ENCODE results near the gene PHF2.

The PHF2 gene

DNA sequence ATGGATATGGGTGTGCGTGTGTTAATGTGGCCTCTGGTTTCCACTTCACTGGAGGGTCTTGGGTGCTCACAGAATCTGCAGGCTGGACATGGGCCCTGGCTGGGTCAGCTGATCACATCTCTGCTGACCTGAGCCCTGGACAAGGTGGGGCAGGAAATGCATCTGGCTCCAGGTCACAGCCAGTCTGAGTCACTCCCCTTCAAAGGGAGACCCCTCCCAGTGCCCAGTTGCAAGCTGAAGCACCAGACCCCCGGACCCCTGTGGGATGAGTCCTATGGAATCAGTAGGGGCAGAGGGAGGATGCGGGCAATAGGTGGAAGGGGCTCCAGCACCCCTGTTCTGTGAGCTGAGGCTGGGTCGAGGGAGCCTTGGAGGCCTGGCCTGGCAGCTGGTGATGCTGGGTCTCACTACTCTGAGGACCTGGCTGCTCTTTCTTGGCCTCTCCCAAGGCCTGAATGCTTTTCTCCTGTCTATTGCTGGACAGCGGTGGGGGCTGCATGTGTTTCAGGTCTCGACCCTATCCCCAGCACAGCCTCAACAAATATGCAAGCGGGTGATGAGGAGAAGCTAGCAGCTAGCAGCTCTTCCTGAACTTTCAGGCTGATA lies 54.5 kb downstream of the PHF2 start:
- H3K27me3 ChIP-seq (ENCODE audit: control insufficient read depth in 3 of 3, insufficient read depth in 3 of 3, low read depth in 1 of 3, low read length in 3 of 3), result no peaks in the 10 kb centered on the region
- H2BK12ac ChIP-seq (ENCODE audit: low read length), result no peak overlapping the region
- no peak overlapping the region for H3K9ac ChIP-seq (ENCODE audit: low read depth, low read length, poor library complexity)
- H3K27ac ChIP-seq (replicated peaks; ENCODE audit: low read length), result no peak overlapping the region
- no CpG with 5 or more reads among the region's 7 CpGs for WGBS, 2 donors (ENCODE audit: extremely low coverage in 2 of 2, insufficient read length in 2 of 2, insufficient replicate concordance in 1 of 2)
- no peak for DNase-seq (ENCODE audit: low spot score)
- no peak overlapping the region for H3K23ac ChIP-seq (ENCODE audit: low read depth, low read length, poor library complexity)
- no peak overlapping the region for H2AFZ ChIP-seq (ENCODE audit: low read length)
- peak overlapping the region; percentile 35 for H3K18ac ChIP-seq (ENCODE audit: low read length)
- H3K4me1 ChIP-seq (ENCODE audit: control insufficient read depth in 2 of 2, insufficient read depth in 1 of 2, low read depth in 1 of 2, low read length in 2 of 2), result peaks cover 5% of the 10 kb centered on the region in 2 donors
- H3K14ac ChIP-seq (ENCODE audit: low read length), result no peak overlapping the region
- H3K4ac ChIP-seq (ENCODE audit: low read length), result no peak overlapping the region
- peaks cover 14 to 58% of the 10 kb centered on the region in 2 donors for H3K36me3 ChIP-seq (replicated peaks in 1 of 2; ENCODE audit: control insufficient read depth in 2 of 2, insufficient read depth in 2 of 2, low read length in 2 of 2)
- H2BK120ac ChIP-seq (ENCODE audit: low read depth, low read length), result no peak overlapping the region
- no peak overlapping the region for H4K8ac ChIP-seq (ENCODE audit: low read depth, low read length)
- peak overlapping the region; percentile 75 for H2BK5ac ChIP-seq (ENCODE audit: low read length)
- no peak overlapping the region for H3K4me2 ChIP-seq (ENCODE audit: insufficient read depth, low read length, poor library complexity, severe bottlenecking)
- H3K4me3 ChIP-seq (ENCODE audit: low read length in 2 of 2), result no peak overlapping the region
- peaks cover 12% of the 10 kb centered on the region for H3K79me1 ChIP-seq (ENCODE audit: low read depth, low read length)
- peaks cover 0 to 11% of the 10 kb centered on the region in 2 donors for H3K9me3 ChIP-seq (replicated peaks in 1 of 2; ENCODE audit: control insufficient read depth in 2 of 2, insufficient read depth in 1 of 2, low read depth in 1 of 2, low read length in 2 of 2)
- no peak overlapping the region for H2AK5ac ChIP-seq (ENCODE audit: low read depth, low read length)
- no peak overlapping the region for H2BK15ac ChIP-seq (ENCODE audit: low read length)
- no peak overlapping the region for H4K91ac ChIP-seq (ENCODE audit: low read depth, low read length, poor library complexity)

- Histone ChIP-seq H3K4me2 (ENCODE audit: insufficient read depth, low read length, poor library complexity, severe bottlenecking) (no peak overlapping the region), H2BK5ac (ENCODE audit: low read length) (no peak overlapping the region), H2BK12ac (ENCODE audit: low read length) (no peak overlapping the region), H4K8ac (ENCODE audit: low read depth, low read length) (no peak overlapping the region), H3K9ac (ENCODE audit: low read depth, low read length, poor library complexity) (no peak overlapping the region), H4K91ac (ENCODE audit: low read depth, low read length, poor library complexity) (no peak overlapping the region), H2BK15ac (ENCODE audit: low read length) (no peak overlapping the region), H3K36me3 (replicated peaks in 1 of 2; ENCODE audit: control insufficient read depth in 2 of 2, insufficient read depth in 2 of 2, low read length in 2 of 2) (peaks cover 28 to 85% of the 10 kb centered on the region in 2 donors), H3K4me1 (ENCODE audit: control insufficient read depth in 2 of 2, insufficient read depth in 1 of 2, low read depth in 1 of 2, low read length in 2 of 2) (peaks cover 5% of the 10 kb centered on the region in 2 donors), H2AFZ (ENCODE audit: low read length) (no peak overlapping the region), H3K79me1 (ENCODE audit: low read depth, low read length) (peaks cover 12% of the 10 kb centered on the region), H3K27ac (replicated peaks; ENCODE audit: low read length) (no peak overlapping the region), H3K4me3 (ENCODE audit: low read length in 2 of 2) (no peak overlapping the region), H3K18ac (ENCODE audit: low read length) (no peak overlapping the region), H3K9me3 (replicated peaks in 1 of 2; ENCODE audit: control insufficient read depth in 2 of 2, insufficient read depth in 1 of 2, low read depth in 1 of 2, low read length in 2 of 2) (peaks cover 10 to 21% of the 10 kb centered on the region in 2 donors), H3K23ac (ENCODE audit: low read depth, low read length, poor library complexity) (no peak overlapping the region), H3K27me3 (ENCODE audit: control insufficient read depth in 3 of 3, insufficient read depth in 3 of 3, low read depth in 1 of 3, low read length in 3 of 3) (no peaks in the 10 kb centered on the region), H2AK5ac (ENCODE audit: low read depth, low read length) (no peak overlapping the region), H3K4ac (ENCODE audit: low read length) (no peak overlapping the region), H2BK120ac (ENCODE audit: low read depth, low read length) (no peak overlapping the region), H3K14ac (ENCODE audit: low read length) (no peak overlapping the region)
- WGBS, 2 donors (ENCODE audit: extremely low coverage in 2 of 2, insufficient read length in 2 of 2, insufficient replicate concordance in 1 of 2), result no CpG with 5 or more reads among the region's 19 CpGs
- no peak for DNase-seq (ENCODE audit: low spot score)
These were observed 57.3 kb downstream of the PHF2 start for GRCh38 chr9:93633492-93634221.

DNA sequence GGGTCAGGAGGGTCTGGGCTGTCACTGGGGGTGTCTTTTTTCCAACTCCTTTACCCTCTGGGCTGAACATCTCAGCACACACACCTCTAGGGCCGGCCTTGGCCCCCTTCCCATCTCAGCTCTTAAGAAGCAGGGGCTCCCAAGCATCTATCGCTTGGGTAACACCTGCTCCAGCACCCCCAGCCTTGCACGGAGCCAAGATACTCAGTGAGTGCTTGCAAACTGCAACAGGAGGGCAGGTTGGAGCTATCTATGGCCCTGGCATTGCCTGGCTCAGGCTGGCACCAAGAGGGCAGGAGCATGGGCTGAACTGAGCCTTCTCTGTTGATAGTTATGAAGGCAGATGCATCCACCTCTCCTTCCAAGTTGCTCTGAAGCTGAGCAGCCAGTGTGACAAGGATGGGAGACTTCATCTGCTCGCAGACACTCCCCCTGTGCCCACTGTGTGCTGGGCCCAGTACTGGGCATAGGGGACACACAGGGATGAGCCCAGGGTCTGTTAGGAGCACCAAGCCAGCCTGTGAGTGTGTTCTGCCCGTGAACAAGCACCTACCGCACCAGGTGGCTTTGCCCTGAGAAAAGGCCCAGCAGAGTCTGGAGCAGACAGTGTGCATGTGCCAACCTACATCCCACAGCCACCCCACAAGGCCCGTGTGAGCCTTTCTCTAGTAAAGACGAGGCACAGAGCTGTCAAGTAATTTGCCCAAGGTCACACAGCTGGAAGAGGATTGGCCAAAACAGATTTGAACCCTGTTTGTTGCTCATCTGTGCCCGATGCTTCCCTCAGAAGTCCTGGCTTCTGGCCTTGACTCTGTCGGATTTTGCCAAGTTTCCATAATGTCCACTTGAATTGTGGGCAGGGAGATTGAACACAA lies 58.2 kb downstream of the PHF2 start:
- Histone ChIP-seq H3K18ac (ENCODE audit: low read length) (no peak overlapping the region), H2BK5ac (ENCODE audit: low read length) (no peak overlapping the region), H2AK5ac (ENCODE audit: low read depth, low read length) (no peak overlapping the region), H2BK15ac (ENCODE audit: low read length) (no peak overlapping the region), H3K23ac (ENCODE audit: low read depth, low read length, poor library complexity) (no peak overlapping the region), H3K36me3 (replicated peaks in 1 of 2; ENCODE audit: control insufficient read depth in 2 of 2, insufficient read depth in 2 of 2, low read length in 2 of 2) (peaks cover 29 to 89% of the 10 kb centered on the region in 2 donors), H2BK12ac (ENCODE audit: low read length) (no peak overlapping the region), H2AFZ (ENCODE audit: low read length) (no peak overlapping the region), H3K4me1 (ENCODE audit: control insufficient read depth in 2 of 2, insufficient read depth in 1 of 2, low read depth in 1 of 2, low read length in 2 of 2) (peaks cover 5% of the 10 kb centered on the region in 2 donors), H3K9me3 (replicated peaks in 1 of 2; ENCODE audit: control insufficient read depth in 2 of 2, insufficient read depth in 1 of 2, low read depth in 1 of 2, low read length in 2 of 2) (peaks cover 11 to 25% of the 10 kb centered on the region in 2 donors), H3K4ac (ENCODE audit: low read length) (no peak overlapping the region), H4K91ac (ENCODE audit: low read depth, low read length, poor library complexity) (no peak overlapping the region), H2BK120ac (ENCODE audit: low read depth, low read length) (no peak overlapping the region), H3K27me3 (ENCODE audit: control insufficient read depth in 3 of 3, insufficient read depth in 3 of 3, low read depth in 1 of 3, low read length in 3 of 3) (peaks cover 0 to under 1% (median 0%) of the 10 kb centered on the region in 3 experiments), H3K79me1 (ENCODE audit: low read depth, low read length) (peaks cover 9% of the 10 kb centered on the region), H3K14ac (ENCODE audit: low read length) (no peak overlapping the region), H3K9ac (ENCODE audit: low read depth, low read length, poor library complexity) (no peak overlapping the region), H3K27ac (replicated peaks; ENCODE audit: low read length) (no peak overlapping the region), H3K4me2 (ENCODE audit: insufficient read depth, low read length, poor library complexity, severe bottlenecking) (no peak overlapping the region), H4K8ac (ENCODE audit: low read depth, low read length) (no peak overlapping the region), H3K4me3 (ENCODE audit: low read length in 2 of 2) (no peak overlapping the region)
- no CpG with 5 or more reads among the region's 10 CpGs for WGBS, 2 donors (ENCODE audit: extremely low coverage in 2 of 2, insufficient read length in 2 of 2, insufficient replicate concordance in 1 of 2)
- DNase-seq (ENCODE audit: low spot score), result no peak
